GM18870 (cell line): Measurements from ENCODE around the gene PTPN1.
"Not testable (repeated sequence)": the region's sequence is repeated elsewhere in the genome, so short reads cannot be mapped to it uniquely, and the experiment has no call there.

ENCODE experiments used
- ATAC-seq: cut with Tn5 transposase; IDR thresholded peaks from one replicate; pipeline ENCODE4 v1.9.1; 2021; ENCODE audit warnings: moderate library complexity; ENCODE audit not compliant: unreplicated experiment

PTPN1 gene

DNA sequence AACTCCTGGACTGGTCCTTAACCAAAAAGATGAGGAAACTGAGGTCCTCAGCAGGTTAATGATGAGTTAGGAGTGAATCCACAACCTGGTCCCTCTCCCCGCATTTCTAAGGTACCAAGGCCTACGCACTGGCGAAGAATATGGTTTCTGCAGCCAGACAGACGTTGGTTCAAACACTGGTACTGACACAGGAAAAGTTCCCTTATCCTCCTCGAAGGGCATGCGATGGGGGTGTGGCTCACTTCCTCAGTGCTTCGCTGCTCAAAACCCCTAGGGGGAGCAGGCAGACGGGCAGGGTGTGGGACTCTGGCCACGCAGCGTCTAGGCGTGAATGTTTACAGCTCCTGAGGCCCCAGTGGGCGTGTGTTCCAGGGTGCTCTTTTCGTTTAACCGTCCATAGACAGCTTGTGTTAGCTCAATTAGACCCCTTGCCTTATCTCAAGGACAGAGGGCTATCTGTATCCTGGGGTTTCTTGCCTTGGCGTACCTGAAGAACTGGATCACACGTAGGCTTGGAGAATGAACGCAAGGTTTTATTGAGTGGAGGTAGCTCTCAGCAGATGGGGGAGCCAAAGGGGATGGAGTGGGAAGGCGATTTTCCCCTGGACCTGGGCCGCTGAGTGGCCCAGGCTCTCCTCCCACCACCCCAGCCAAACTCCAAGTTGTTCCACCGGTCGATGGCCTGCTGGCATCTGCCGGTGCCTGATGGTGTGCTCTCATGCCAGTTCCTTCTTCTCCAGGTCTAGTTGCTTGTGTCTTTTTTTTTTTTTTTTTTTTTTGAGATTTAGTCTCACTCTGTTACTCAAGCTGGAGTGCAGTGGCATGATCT, 31.8 kb upstream of the PTPN1 start:
- no peak for ATAC-seq

GRCh38 chr20:50481741-50482140, 28.4 kb upstream of the PTPN1 start:
- ATAC-seq, result no peak

- ATAC-seq, result no peak
Measured at GRCh38 chr20:50482396-50482981, 27.7 kb upstream of the PTPN1 start.

- ATAC-seq, result no peak
Measured at GRCh38 chr20:50484271-50484976, 25.8 kb upstream of the PTPN1 start.

DNA sequence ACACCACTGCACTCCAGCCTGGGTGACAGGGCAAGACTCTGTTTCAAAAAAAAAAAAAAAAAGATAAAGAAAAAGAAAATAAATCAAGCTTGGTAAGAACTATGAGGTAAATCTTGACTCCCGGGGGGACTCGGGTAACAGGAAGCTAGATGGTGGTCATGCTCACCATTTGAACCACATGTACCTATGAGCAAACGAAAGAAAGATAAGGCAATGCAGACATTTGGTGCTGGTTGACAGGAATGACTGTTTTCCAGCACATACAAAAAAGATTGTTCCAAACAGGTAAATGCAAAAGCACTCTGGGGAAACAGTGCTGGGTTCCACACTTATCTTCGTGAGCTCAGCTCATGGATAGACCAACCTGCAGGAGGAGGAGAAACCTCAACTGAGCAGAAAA, 22.8 kb upstream of the PTPN1 start:
- ATAC-seq, result no peak

- no peak for ATAC-seq
Measured at GRCh38 chr20:50488236-50488806, 21.9 kb upstream of the PTPN1 start.

DNA sequence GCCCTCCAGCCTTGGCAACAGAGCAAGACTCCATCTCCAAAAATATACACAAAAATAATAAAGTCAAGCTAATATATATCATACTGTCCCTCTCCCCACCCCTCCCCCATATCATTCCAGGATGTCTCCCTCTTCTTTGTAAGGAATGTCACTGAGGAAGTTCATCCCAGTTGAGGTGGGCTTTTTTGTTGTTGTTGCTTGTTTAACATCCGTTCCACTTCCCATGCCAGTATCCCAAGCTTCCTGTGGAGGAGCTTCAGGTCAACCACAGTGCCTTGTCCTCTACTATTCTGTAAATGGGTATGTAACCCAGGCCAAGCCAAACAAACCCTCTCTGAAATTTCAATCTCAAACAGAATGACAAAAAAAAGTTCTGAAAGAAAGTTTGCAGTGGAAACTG, 19.0 kb upstream of the PTPN1 start:
- ATAC-seq, result no peak

DNA sequence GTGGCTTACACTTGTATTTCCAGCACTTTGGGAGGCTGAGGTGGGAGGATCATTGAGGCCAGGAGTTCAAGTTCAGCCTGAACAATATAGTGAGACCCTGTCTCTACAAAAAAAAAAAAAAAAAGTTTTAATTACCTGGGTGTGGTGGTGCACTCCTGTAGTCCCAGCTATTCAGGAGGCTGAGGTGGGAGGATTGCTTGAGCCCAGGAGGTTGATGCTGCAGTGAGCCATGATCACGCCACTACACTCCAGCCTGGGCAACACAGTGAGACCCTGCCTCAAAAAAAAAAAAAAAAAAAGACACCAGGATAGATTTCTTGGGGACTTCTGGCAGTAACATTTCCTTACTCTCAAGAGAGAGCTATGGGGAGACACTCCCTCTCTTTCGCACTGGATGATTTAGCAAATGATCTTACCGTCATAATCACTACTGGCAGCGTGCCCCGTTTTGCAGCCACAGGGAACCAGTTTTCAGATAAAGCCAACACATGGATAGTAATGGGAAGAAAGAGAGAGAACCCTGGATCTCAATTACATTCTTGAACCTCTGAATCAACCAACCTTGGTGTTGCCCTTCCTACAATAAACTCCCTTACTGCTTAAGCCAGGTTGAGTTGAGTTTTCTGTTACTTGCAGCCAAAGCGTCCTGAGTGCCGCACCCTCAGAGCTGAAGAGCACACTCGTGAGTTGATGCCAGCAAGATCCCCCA, 18.1 kb upstream of the PTPN1 start:
- no peak for ATAC-seq

DNA sequence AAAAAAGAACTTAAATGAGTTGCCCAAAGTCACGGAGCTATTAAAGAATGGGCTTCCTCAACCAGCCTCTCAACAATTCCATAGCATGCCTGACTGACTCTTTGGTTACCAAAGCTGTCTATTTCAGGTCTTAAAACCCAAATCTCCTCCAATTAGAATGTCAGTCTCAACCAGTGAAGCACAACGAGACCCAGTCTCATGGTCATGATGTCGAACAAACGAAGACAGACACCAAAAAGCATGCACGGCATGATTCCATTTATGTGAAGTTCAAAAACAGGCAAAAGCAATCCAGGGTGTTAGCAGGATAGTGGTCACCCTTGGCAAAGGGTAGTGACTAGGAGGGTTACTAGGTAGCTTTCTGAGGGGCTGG, 16.3 kb upstream of the PTPN1 start:
- ATAC-seq, result no peak

GRCh38 chr20:50494428-50494827, 15.8 kb upstream of the PTPN1 start:
- ATAC-seq, result no peak

- no peak for ATAC-seq
Measured at GRCh38 chr20:50496773-50497385, 13.3 kb upstream of the PTPN1 start.

GRCh38 chr20:50498071-50498776, 12.0 kb upstream of the PTPN1 start:
- ATAC-seq, result no peak

GRCh38 chr20:50499938-50500337, 10.2 kb upstream of the PTPN1 start:
- ATAC-seq, result no peak

GRCh38 chr20:50501972-50502745, 8.0 kb upstream of the PTPN1 start:
- no peak for ATAC-seq

DNA sequence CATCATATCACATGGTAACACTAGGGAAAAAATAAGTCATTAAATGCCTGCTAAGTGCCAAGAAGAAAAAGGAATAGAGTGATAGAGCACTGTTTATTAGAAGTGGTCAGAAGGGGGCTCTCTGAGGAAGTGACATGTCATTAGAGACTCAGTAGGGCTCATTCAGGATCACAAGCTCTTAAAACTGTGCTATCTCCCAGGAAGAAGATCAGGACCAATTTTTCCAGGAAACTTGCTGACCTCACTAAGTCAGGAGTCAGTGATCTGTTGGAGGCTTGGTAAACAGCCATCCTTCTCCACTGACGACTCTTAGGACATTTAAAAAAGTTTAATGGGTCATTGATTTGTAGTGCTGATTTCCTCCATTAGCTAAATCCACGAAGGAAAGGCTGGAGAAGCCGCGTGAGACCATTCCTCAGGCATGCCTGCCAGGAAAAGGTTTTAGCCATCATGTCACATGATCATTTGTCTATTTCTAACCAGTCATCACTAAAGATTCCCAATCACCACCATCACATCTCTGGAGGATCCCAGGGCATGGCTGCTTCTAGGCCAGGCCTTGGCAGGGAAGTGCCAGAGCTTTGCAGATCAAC, 5.9 kb upstream of the PTPN1 start:
- no peak for ATAC-seq

- ATAC-seq, result no peak
Measured at GRCh38 chr20:50506270-50506579, 4.0 kb upstream of the PTPN1 start.

DNA sequence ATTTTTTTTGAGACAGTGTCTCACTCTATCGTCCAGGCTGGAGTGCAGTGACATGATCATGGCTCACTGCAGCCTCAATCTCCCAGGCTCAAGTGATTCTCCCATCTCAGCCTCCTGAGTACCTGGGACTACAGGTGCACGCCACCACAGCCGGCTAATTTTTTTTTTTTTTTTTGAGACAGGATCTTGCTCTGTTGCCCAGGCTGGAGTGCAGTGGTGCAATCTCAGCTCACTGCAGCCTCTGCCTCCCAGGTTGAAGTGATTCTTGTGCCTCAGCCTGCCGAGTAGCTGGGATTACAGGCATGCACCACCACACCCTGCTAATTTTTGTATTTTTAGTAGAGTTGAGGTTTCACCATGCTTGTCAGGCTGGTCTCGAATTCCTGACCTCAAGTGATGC, 2.4 kb upstream of the PTPN1 start:
- ATAC-seq, result not testable (repeated sequence)

- no peak for ATAC-seq
Measured at GRCh38 chr20:50508171-50508755, 1.9 kb upstream of the PTPN1 start.
